ENCODE measurements around the gene DNAH14. TPM values are rescaled to one million over a fixed set of nuclear protein-coding genes. Genes with fewer than 3 reads are reported as not detected.

DNAH14 gene
- total and polyA plus RNA-seq, 2 of the 8 experiments (the other 6 are each of a cell fraction or from before 2014, with no cell fraction given), result 8.4 to 40.7 TPM

GRCh38 chr1:224911217-224911616 is 18.3 kb upstream of the DNAH14 start (continued):
- TF ChIP-seq, protein P1, sequence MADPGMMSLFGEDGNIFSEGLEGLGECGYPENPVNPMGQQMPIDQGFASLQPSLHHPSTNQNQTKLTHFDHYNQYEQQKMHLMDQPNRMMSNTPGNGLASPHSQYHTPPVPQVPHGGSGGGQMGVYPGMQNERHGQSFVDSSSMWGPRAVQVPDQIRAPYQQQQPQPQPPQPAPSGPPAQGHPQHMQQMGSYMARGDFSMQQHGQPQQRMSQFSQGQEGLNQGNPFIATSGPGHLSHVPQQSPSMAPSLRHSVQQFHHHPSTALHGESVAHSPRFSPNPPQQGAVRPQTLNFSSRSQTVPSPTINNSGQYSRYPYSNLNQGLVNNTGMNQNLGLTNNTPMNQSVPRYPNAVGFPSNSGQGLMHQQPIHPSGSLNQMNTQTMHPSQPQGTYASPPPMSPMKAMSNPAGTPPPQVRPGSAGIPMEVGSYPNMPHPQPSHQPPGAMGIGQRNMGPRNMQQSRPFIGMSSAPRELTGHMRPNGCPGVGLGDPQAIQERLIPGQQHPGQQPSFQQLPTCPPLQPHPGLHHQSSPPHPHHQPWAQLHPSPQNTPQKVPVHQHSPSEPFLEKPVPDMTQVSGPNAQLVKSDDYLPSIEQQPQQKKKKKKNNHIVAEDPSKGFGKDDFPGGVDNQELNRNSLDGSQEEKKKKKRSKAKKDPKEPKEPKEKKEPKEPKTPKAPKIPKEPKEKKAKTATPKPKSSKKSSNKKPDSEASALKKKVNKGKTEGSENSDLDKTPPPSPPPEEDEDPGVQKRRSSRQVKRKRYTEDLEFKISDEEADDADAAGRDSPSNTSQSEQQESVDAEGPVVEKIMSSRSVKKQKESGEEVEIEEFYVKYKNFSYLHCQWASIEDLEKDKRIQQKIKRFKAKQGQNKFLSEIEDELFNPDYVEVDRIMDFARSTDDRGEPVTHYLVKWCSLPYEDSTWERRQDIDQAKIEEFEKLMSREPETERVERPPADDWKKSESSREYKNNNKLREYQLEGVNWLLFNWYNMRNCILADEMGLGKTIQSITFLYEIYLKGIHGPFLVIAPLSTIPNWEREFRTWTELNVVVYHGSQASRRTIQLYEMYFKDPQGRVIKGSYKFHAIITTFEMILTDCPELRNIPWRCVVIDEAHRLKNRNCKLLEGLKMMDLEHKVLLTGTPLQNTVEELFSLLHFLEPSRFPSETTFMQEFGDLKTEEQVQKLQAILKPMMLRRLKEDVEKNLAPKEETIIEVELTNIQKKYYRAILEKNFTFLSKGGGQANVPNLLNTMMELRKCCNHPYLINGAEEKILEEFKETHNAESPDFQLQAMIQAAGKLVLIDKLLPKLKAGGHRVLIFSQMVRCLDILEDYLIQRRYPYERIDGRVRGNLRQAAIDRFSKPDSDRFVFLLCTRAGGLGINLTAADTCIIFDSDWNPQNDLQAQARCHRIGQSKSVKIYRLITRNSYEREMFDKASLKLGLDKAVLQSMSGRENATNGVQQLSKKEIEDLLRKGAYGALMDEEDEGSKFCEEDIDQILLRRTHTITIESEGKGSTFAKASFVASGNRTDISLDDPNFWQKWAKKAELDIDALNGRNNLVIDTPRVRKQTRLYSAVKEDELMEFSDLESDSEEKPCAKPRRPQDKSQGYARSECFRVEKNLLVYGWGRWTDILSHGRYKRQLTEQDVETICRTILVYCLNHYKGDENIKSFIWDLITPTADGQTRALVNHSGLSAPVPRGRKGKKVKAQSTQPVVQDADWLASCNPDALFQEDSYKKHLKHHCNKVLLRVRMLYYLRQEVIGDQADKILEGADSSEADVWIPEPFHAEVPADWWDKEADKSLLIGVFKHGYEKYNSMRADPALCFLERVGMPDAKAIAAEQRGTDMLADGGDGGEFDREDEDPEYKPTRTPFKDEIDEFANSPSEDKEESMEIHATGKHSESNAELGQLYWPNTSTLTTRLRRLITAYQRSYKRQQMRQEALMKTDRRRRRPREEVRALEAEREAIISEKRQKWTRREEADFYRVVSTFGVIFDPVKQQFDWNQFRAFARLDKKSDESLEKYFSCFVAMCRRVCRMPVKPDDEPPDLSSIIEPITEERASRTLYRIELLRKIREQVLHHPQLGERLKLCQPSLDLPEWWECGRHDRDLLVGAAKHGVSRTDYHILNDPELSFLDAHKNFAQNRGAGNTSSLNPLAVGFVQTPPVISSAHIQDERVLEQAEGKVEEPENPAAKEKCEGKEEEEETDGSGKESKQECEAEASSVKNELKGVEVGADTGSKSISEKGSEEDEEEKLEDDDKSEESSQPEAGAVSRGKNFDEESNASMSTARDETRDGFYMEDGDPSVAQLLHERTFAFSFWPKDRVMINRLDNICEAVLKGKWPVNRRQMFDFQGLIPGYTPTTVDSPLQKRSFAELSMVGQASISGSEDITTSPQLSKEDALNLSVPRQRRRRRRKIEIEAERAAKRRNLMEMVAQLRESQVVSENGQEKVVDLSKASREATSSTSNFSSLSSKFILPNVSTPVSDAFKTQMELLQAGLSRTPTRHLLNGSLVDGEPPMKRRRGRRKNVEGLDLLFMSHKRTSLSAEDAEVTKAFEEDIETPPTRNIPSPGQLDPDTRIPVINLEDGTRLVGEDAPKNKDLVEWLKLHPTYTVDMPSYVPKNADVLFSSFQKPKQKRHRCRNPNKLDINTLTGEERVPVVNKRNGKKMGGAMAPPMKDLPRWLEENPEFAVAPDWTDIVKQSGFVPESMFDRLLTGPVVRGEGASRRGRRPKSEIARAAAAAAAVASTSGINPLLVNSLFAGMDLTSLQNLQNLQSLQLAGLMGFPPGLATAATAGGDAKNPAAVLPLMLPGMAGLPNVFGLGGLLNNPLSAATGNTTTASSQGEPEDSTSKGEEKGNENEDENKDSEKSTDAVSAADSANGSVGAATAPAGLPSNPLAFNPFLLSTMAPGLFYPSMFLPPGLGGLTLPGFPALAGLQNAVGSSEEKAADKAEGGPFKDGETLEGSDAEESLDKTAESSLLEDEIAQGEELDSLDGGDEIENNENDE (IDR thresholded peaks at IDR 0.05; ENCODE audit: insufficient replicate concordance, low read length), result no peak
- TF ChIP-seq EP300 (IDR thresholded peaks at IDR 0.05; ENCODE audit: borderline replicate concordance in 1 of 2, low read depth in 2 of 2, low read length in 2 of 2) (no peak), PHF8 (conservative IDR thresholded peaks at IDR 0.05; ENCODE audit: low read depth, low read length) (no peak), TBP (IDR thresholded peaks at IDR 0.05; ENCODE audit: low read depth, low read length) (no peak), GABPA (IDR thresholded peaks at IDR 0.05; ENCODE audit: borderline replicate concordance, insufficient read depth, low read length) (no peak), RXRA (IDR thresholded peaks at IDR 0.05; ENCODE audit: insufficient read depth, low read depth, low read length) (no peak), POU5F1 (IDR thresholded peaks at IDR 0.05; ENCODE audit: low read depth, low read length) (no peak), HDAC6 (IDR thresholded peaks at IDR 0.05; ENCODE audit: low read depth, low read length) (no peak), CHD1 (IDR thresholded peaks at IDR 0.05; ENCODE audit: low read depth, low read length) (no peak), CHD2 (IDR thresholded peaks at IDR 0.05; ENCODE audit: low read length) (no peak)

Data from H1 (cell line).